Sigmoid colon (tissue), 7 donors: ENCODE measurements around the gene LNPEP. TPM values are rescaled to one million over a fixed set of nuclear protein-coding genes. Genes with fewer than 3 reads are reported as not detected.

Experiments used
- DNase-seq: peaks from one replicate; pipeline ENCODE4 v3.0.0-alpha.2; 2019
- H3K27ac ChIP-seq, 4 donors: fragments of 200-600 bp; sonication (generic); one replicate each; pipeline ENCODE4 v1.5.1; 2016 to 2019; ENCODE audit warnings: mild to moderate bottlenecking in 1 of 4
- H3K27me3 ChIP-seq, 3 donors: fragments of 200-600 bp; sonication (generic); one replicate each; pipeline ENCODE4 v1.5.1; 2019; ENCODE audit warnings: mild to moderate bottlenecking in 1 of 3
- H3K36me3 ChIP-seq, 4 donors: fragments of 200-600 bp; sonication (generic); one replicate each; pipeline ENCODE4 v1.5.1; 2016 to 2019
- H3K4me1 ChIP-seq, 4 donors: fragments of 200-600 bp; sonication (generic); one replicate each; pipeline ENCODE4 v1.5.1; 2017 to 2019
- H3K4me3 ChIP-seq, 4 donors: fragments of 200-600 bp; sonication (generic); one replicate each; pipeline ENCODE4 v1.5.1; 2017 to 2019; ENCODE audit warnings: mild to moderate bottlenecking in 2 of 4, moderate library complexity in 1 of 4
- H3K9me3 ChIP-seq, 4 donors: fragments of 200-600 bp in 3 of 4; sonication (generic) in 3 of 4; one replicate each; pipeline versions ENCODE4 v1.5.1 to v1.6.1; 2013 to 2019
- EP300 ChIP-seq, 4 donors: sonication (generic); formaldehyde crosslinking; IDR thresholded peaks; one replicate each; pipeline ENCODE4 v1.6.1; 2017; ENCODE audit warnings: antibody characterized with exemption in 4 of 4
- POLR2A ChIP-seq, 2 donors: fragments of 450-650 bp; IDR thresholded peaks; one replicate each; pipeline ENCODE4 v1.6.1; 2016; ENCODE audit warnings: antibody characterized with exemption in 2 of 2, mild to moderate bottlenecking in 2 of 2, moderate library complexity in 2 of 2
- POLR2AphosphoS5 ChIP-seq, 4 donors: sonication (generic); formaldehyde crosslinking; IDR thresholded peaks; one replicate each; pipeline ENCODE4 v1.6.1; 2017; ENCODE audit warnings: antibody characterized with exemption in 4 of 4
- WGBS, 2 donors: extraction: QIAGEN DNeasy Blood & Tissue Kit; methylation state at CpG; one replicate each; pipeline ENCODE4 v1.1.7; 2013; 5-methylcytosine and 5-hydroxymethylcytosine counted together
- intact Hi-C: fragments of 100-400 bp; cut with DNase I; formaldehyde crosslinking; loops from one replicate; pipeline ENCODE4 v1.15.1; 2023
- polyA plus RNA-seq, 3 donors: library from polyadenylated mRNA; stranded (reverse); fragments of 200-250 nt; gene quantifications; one replicate each; pipeline ENCODE4 v1.2.3, GENCODE V29; 2013
- total RNA-seq, 4 donors: library from RNA; depleted of rRNA; stranded (reverse); fragments of >200 nt; gene quantifications; one replicate each; pipeline ENCODE4 v1.1.0, GENCODE V29; 2016
- TF ChIP-seq, protein P1 (sequence below), 4 experiments: fragments of 450-650 bp in 3 of 4; fragments of 200-600 bp in 1 of 4; IDR thresholded peaks; one replicate each; pipeline ENCODE4 v1.5.1; 2016 to 2019; ENCODE audit warnings: antibody characterized with exemption in 4 of 4, mild to moderate bottlenecking in 3 of 4, moderate library complexity in 2 of 4
- donor health status: healthy with polysubstance abuse.
- donor health status: Bipolar disorder and iron deficiency.
- donor health status: healthy.

Gene LNPEP
- total and polyA plus RNA-seq, 7 donors, result 1.4 to 68.1 (median 45.2) TPM

GRCh38 chr5:96909003-96909402 is 26.9 kb upstream of the LNPEP start:
- intact Hi-C loops, result no loop called here
- Histone ChIP-seq H3K36me3 (peaks cover 0 to 27% (median 5%) of the 10 kb centered on the region in 4 donors), H3K27ac (no peak overlapping the region), H3K4me1 (no peaks in the 10 kb centered on the region), H3K4me3 (no peak overlapping the region), H3K9me3 (no peaks in the 10 kb centered on the region), H3K27me3 (no peaks in the 10 kb centered on the region)
- 93 to 94% methylated on average over 4 of the region's 4 CpGs for WGBS, 2 donors
- DNase-seq, result no peak
- TF ChIP-seq, protein P1, sequence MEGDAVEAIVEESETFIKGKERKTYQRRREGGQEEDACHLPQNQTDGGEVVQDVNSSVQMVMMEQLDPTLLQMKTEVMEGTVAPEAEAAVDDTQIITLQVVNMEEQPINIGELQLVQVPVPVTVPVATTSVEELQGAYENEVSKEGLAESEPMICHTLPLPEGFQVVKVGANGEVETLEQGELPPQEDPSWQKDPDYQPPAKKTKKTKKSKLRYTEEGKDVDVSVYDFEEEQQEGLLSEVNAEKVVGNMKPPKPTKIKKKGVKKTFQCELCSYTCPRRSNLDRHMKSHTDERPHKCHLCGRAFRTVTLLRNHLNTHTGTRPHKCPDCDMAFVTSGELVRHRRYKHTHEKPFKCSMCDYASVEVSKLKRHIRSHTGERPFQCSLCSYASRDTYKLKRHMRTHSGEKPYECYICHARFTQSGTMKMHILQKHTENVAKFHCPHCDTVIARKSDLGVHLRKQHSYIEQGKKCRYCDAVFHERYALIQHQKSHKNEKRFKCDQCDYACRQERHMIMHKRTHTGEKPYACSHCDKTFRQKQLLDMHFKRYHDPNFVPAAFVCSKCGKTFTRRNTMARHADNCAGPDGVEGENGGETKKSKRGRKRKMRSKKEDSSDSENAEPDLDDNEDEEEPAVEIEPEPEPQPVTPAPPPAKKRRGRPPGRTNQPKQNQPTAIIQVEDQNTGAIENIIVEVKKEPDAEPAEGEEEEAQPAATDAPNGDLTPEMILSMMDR (IDR thresholded peaks at IDR 0.05), result no peak
- TF ChIP-seq EP300 (IDR thresholded peaks at IDR 0.05), result no peak
- no peak for TF ChIP-seq POLR2AphosphoS5 (IDR thresholded peaks at IDR 0.05)
- no peak for TF ChIP-seq POLR2A (IDR thresholded peaks at IDR 0.05)

- Histone ChIP-seq H3K4me1 (no peaks in the 10 kb centered on the region), H3K4me3 (no peak overlapping the region), H3K27me3 (no peaks in the 10 kb centered on the region), H3K27ac (no peak overlapping the region), H3K36me3 (peaks cover 0 to 23% (median 3%) of the 10 kb centered on the region in 4 donors), H3K9me3 (no peaks in the 10 kb centered on the region)
- TF ChIP-seq POLR2AphosphoS5 (IDR thresholded peaks at IDR 0.05) (no peak), EP300 (IDR thresholded peaks at IDR 0.05) (no peak), POLR2A (IDR thresholded peaks at IDR 0.05) (no peak)
- TF ChIP-seq, protein P1 (IDR thresholded peaks at IDR 0.05), result no peak
- no peak for DNase-seq
- intact Hi-C loops, result no loop called here
- WGBS, 2 donors, result 95 to 97% methylated on average over 4 of the region's 4 CpGs
These were observed 26.4 kb upstream of the LNPEP start for GRCh38 chr5:96909435-96909834.

DNA sequence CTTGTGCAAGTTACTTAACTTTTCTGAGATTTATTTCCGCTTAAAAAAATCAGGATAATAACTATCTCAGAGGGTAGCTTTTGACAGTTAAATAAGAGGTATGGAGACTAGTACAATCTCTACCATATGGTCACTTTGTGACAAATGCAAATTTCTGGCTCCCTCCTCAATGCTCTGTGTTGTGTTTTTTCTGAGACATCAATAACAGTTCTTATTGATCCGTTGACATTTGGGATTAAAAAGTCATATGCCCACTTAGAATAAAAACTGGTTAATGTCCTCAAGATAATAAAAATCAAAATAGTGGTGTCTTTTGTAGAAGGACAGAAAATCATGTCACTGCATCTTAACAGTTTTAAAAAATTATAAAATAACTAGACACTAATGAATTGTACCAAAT is 24.7 kb upstream of the LNPEP start:
- H3K36me3 ChIP-seq, result peaks cover 0 to 25% (median 2%) of the 10 kb centered on the region in 4 donors
- no peaks in the 10 kb centered on the region for H3K9me3 ChIP-seq
- 97% methylated on average over 2 of the region's 2 CpGs for WGBS, 2 donors
- intact Hi-C loops, result no loop called here
- TF ChIP-seq POLR2A (IDR thresholded peaks at IDR 0.05) (no peak), EP300 (IDR thresholded peaks at IDR 0.05) (no peak), POLR2AphosphoS5 (IDR thresholded peaks at IDR 0.05) (no peak)
- TF ChIP-seq, protein P1 (IDR thresholded peaks at IDR 0.05), result no peak
- H3K4me1 ChIP-seq, result no peaks in the 10 kb centered on the region
- no peak overlapping the region for H3K4me3 ChIP-seq
- H3K27me3 ChIP-seq, result no peaks in the 10 kb centered on the region
- no peak for DNase-seq
- H3K27ac ChIP-seq, result no peak overlapping the region

DNA sequence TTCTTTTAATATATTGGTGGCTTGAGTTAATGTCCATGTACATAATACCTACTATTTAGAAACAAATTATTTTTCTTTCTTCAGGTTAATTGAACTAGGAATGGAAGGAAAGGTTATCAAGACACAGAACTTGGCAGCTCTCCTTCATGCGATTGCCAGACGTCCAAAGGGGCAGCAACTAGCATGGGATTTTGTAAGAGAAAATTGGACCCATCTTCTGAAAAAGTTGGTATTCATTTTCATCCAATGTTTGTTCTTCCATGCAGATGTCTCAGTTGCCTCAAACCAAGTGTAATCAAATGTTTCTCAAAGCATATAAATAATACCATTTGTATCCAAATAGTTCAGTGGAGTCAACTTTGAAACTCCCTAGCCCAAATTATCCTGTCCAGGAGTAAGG is 22.6 kb upstream of the LNPEP start:
- WGBS, 2 donors, result 75 to 90% methylated on average over 2 of the region's 2 CpGs
- H3K36me3 ChIP-seq, result peaks cover 0 to 25% (median 2%) of the 10 kb centered on the region in 4 donors

More for the DNA sequence above, 22.6 kb upstream of the LNPEP start:
- no peak overlapping the region for H3K27ac ChIP-seq
- no peaks in the 10 kb centered on the region for H3K4me1 ChIP-seq
- H3K9me3 ChIP-seq, result no peaks in the 10 kb centered on the region
- TF ChIP-seq EP300 (IDR thresholded peaks at IDR 0.05), result no peak
- TF ChIP-seq POLR2A (IDR thresholded peaks at IDR 0.05), result no peak
- TF ChIP-seq POLR2AphosphoS5 (IDR thresholded peaks at IDR 0.05), result no peak
- TF ChIP-seq, protein P1 (IDR thresholded peaks at IDR 0.05), result no peak
- intact Hi-C loops, result no loop called here
- no peaks in the 10 kb centered on the region for H3K27me3 ChIP-seq
- H3K4me3 ChIP-seq, result no peak overlapping the region
- no peak for DNase-seq
